Raji (cell line): ENCODE results near the gene PLEKHA6.

ENCODE experiments used
- POLR2A ChIP-seq: IDR thresholded peaks from 2 replicates; pipeline ENCODE4 v1.6.1; 2011; ENCODE audit warnings: low read depth, low read length, control low read depth; ENCODE audit not compliant: insufficient read depth

The PLEKHA6 gene

GRCh38 chr1:204230211-204230610, 129.5 kb downstream of the PLEKHA6 start:
- no peak for TF ChIP-seq POLR2A

- no peak for TF ChIP-seq POLR2A
Observed at GRCh38 chr1:204228896-204229295, 130.8 kb downstream of the PLEKHA6 start.

GRCh38 chr1:204227996-204228785, 131.5 kb downstream of the PLEKHA6 start:
- no peak for TF ChIP-seq POLR2A

GRCh38 chr1:204227351-204227750, 132.4 kb downstream of the PLEKHA6 start:
- no peak for TF ChIP-seq POLR2A

- no peak for TF ChIP-seq POLR2A
Observed at GRCh38 chr1:204225841-204226735, 133.6 kb downstream of the PLEKHA6 start.

GRCh38 chr1:204224655-204225054, 135.1 kb downstream of the PLEKHA6 start:
- no peak for TF ChIP-seq POLR2A

GRCh38 chr1:204223129-204223860, 136.4 kb downstream of the PLEKHA6 start:
- TF ChIP-seq POLR2A: no peak

GRCh38 chr1:204222764-204223055, 137.0 kb downstream of the PLEKHA6 start:
- no peak for TF ChIP-seq POLR2A

- no peak for TF ChIP-seq POLR2A
Observed at GRCh38 chr1:204222006-204222763, 137.5 kb downstream of the PLEKHA6 start.

GRCh38 chr1:204221271-204221670, 138.5 kb downstream of the PLEKHA6 start:
- no peak for TF ChIP-seq POLR2A

- no peak for TF ChIP-seq POLR2A
Observed at GRCh38 chr1:204219971-204220616, 139.6 kb downstream of the PLEKHA6 start.

- TF ChIP-seq POLR2A: no peak
Observed at GRCh38 chr1:204218552-204218951, 141.2 kb downstream of the PLEKHA6 start.

- no peak for TF ChIP-seq POLR2A
Observed at GRCh38 chr1:204217648-204218000, 142.1 kb downstream of the PLEKHA6 start.

- TF ChIP-seq POLR2A: no peak
Observed at GRCh38 chr1:204216880-204217647, 142.7 kb downstream of the PLEKHA6 start.

GRCh38 chr1:204216236-204216635, 143.5 kb downstream of the PLEKHA6 start:
- TF ChIP-seq POLR2A: no peak
